Activated gamma-delta T cell treated with Interleukin-2 at 50 U/mL for 16 hours (primary cell): ENCODE data around the gene HSD11B2.

Experiments
- DNase-seq: peaks from one replicate; pipeline ENCODE4 v3.0.0-alpha.2; 2020

HSD11B2 gene

DNA sequence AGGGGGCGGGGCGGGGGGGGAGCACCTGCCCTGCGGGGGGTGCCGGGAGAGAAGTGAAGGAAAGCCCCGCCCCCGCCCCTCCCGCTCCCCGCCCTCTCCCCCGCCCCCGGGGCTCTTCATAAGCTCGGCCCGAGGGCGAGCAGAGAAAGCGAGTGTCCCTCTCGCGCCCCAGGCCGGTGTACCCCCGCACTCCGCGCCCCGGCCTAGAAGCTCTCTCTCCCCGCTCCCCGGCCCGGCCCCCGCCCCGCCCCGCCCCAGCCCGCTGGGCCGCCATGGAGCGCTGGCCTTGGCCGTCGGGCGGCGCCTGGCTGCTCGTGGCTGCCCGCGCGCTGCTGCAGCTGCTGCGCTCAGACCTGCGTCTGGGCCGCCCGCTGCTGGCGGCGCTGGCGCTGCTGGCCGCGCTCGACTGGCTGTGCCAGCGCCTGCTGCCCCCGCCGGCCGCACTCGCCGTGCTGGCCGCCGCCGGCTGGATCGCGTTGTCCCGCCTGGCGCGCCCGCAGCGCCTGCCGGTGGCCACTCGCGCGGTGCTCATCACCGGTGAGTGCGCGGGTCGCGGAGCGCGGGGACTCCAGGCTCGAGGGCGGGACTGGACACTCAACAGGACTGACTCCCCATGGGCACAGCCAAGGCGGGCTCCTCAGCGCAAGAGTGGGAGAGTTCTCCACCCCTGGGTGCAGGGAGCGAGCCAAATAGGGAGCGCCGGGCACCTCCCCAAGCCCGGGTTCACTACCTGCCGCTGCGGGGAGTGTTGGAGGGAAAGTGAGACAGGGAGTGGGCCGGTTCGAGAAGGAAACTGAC, at the start of gene HSD11B2:
TSS of gene HSD11B2 (plus strand) at position 145 of the 798 bp plus-strand sequence. CDS start at position 273, 128 bp downstream.
- DNase-seq: no peak

DNA sequence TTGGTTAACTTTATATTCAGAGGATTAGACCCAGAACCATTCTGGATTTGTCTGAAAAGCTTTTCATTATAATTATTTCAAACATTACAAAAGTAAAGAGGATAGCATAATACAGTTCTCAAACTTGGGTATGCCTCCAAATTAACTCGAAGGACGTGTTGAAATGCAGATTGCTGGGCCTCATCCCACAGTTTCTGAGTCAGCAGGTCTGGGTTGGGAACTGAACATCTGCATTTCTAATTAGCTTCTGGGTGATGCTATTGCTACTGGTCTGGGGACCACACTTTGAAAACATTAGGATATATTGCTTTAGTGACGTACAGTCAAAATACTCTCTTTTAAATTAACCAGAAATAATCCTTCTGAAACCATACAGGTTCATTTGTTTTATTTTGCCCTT, 47.6 kb upstream of the HSD11B2 start:
- no peak for DNase-seq

DNA sequence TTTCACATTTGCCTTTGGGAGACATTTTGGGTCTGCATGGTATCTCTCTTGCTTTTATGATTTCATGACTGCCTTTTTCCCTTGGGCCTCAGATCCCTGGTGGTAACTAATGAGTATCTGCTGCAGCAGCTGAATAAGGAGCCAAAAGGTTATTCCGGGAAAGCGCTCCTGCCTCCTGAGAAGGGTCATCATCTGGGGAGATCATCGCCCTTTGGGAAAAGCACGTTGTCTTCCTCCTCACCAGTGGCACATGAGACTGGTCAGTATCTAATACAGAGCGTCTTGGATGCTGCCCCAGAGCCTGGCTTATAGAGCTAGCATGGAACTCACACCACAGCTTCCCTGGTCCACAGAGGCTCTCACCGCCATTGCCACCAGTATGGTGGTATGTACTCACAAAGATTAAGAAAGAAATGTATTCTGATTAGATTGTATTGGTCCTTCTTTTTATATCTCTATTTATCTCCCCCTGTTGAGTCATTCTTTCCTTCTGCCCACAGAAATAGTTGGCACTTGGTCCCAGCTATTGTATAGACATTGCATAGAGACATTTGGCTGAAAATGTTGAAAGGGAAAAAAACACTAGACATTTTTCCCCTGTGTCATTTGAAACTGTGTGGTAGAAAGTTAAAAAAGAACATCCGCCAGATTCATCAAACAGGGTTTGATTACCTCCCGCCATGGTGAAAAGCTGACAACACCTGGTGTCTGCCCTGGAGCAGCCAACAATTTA, 46.0 kb upstream of the HSD11B2 start:
- DNase-seq: no peak

DNA sequence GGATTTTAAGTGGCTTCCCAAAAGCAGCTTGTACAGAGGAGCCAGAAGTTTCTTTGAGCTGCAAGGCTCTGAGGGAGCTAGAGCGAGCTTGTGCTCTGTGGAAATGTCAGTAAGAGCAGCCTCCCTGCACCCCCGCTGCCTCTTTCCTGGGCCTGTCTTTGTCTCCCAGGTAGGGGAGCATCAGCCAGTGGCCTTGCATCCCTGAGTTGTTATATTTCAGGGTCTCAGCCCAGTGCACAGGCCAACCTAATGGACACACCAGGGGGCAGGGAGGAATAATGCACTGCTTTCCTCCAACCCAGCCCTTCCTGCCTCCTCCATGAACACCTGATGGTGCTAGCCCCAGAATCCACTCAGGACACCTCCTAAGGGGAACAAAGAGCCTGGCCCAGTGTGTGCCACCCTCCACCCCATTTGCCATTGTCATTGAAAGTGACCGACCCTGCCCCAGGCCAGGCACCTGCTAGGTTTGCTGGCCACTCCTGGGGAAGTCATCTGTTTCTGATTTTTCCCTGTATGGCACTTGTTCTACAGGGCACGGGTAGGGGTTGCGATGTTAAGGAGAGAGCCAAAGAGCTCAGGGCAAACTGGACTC, 44.0 kb upstream of the HSD11B2 start:
- no peak for DNase-seq

DNA sequence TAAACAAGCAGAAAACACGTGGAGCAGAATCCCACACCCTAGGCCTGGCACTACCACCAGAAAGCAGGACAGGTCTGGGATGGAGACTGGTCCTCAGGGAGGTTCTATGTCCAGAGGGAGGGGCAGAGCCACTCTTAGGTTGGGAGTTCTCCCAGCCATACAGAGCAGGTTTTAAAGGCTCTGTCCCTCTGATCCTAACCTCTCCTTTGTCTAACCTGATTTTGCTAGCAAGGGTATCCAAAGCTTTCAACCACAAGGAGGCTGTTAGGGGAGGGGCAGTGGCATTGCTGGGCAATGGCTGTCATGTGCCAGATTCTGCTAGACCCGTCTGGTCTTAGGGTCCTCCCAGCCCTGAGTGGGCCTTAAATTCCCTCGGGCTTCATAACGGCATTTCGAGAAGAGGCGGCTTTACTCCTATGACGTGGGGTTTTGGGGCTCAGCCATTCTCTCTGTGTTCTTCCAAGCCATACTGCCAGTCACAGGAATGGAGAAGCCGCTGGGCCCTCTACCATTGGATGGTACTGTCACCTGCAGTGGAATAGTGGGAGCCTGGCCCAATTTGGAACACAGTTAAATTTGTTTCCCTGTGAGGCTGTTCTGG, 43.3 kb upstream of the HSD11B2 start:
- no peak for DNase-seq

DNA sequence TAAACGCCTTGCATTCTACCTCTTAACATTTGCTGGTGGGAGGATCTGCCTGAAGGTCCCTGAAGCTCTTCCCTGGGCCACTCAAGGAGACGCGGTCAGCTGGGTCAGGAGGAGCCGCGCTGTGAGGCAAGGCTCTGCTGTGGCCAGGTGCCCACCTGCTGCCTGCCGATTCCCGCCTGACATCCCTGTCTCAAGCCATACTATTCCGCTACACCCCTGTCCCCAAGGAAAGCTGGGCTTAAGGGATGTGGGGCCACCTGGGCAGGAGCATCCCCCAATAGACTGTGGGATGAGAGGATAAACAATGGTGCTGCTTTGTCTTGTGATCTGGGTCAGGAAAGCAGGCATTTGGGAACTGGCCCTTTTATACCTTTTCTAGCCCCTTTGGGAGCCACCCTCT, 42.7 kb upstream of the HSD11B2 start:
- DNase-seq: no peak

DNA sequence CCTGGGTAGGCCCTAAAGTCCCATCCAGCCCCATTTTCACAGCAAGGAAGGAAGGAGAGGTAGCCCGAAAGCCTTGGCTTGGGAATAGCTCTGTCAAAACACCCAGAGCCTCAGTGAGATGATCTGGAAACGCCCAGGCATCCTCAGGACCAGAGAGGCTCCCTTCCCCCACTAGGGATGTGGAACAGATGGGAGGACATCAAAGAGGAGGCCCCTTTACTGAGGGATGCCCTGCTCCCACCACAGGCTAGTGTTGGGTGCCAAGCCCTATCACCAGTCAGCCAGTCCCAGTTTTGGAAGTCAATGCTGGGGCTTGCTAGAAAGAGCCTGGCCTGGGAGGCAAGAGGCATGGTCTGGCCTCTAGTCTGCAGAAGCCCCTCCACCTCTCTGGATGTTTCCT, 42.3 kb upstream of the HSD11B2 start:
- no peak for DNase-seq

DNA sequence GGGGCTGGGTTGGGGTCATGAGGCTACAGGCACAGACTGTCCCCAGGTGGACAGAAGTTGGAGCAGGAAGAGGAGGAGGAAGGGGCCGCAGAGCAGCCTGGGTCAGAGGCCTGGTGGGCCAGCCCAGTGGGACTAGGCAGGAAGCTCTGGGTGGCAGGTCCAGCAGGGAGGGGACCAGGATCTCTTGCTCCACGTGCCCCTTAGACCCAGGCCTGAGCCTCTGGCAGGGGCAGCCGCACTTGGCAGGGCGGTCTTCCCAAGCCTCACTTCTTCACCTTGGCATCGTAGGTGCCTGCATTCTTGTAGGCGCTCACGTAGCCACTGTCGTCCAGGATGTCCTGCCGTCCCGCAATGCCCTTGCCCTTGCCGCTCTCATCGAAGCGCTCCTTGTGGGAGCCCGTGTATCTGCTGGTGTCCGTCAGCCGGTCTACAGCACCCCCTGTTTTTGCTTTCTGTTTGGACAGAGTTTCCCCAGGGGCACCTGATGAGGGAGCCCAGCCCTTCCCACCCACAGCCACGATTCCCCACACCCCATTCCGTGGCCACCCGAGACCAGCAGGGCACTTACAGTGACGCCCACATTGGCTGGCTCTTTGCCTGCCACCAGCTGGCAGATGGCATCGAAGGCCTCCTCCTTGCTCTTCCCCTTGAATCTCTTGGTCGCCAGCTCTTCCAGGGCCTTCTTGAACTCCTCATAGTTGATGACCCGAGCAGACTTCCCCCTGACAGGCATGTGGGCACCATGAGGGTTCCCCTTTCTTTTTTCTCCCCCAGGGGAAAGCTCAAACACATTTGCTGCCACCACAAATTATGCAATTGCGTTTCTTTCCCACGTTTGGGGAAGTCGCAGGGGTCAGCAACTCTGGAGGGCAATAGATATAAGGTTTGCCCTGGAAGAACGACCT, 40.8 kb upstream of the HSD11B2 start:
- DNase-seq: no peak

DNA sequence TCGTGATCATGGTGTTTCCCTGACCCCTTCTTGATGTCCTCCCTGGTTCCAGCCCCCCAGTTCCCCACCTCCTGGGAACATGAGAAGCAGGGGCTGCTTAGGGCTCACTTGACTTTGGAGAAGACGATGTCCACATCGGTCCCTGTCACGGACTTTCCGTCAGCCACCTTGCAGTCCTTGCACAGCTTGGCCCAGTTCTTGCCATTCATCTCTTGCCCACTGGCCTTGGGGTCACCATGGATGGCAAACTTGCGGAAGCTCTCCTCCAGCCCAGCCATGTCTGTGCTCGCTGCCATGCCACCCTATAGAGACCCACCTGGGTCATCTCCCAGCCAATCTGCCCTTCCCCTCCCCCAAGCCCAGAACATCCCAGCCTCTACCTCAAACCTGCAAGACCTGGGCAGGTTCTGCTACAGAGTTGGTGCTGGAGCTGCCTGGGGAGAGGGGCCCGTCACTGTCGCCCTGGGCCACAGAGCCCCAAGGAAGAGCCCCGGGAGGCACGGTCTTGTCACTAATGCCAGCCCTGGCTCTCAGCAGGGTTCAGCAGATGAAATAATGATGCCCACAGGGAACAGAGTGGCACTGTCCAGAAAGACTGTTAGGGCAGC, 40.0 kb upstream of the HSD11B2 start:
- DNase-seq: no peak

DNA sequence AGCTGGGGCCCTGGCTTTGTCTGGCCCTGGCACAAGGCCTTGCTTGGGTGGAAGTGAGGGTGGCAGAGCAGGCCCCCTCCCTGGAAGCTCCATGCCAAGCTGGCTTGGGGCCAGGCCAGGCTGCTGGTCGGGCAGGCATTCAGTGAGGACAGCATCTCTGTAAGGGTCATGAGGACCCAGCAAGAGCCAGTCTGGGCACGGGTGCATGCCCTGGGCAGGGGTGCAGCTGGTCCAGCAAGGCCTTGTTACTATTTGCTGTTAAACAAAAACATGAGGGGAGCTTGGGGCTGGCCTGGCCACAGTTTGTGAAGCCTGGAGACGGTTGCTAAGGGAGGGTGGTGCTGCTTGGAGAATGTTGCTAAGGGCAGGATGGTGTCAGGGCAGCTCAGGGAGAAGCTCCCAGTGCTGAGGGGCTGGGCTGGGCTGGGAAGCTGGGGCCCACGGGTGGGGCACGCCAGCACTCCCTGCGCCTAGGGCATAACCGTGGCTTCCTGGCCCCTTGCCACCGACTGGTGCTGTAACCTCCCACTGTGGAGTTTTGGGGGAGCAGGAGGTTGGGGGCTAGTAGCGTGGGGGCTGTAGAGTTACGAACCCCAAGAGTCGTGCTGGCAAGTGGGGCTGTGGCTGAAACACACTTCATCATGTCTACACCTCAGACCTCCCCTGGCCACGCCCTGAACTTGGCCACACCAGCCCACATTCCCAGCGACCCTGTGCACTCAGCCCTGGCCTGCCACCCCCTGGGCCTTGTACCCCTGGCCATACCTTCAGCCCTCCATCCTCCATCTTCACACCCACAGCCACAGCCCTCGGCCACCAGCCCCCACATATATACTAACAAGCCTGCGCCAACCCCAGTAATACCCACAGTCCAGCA, 39.3 kb upstream of the HSD11B2 start:
- DNase-seq: no peak

DNA sequence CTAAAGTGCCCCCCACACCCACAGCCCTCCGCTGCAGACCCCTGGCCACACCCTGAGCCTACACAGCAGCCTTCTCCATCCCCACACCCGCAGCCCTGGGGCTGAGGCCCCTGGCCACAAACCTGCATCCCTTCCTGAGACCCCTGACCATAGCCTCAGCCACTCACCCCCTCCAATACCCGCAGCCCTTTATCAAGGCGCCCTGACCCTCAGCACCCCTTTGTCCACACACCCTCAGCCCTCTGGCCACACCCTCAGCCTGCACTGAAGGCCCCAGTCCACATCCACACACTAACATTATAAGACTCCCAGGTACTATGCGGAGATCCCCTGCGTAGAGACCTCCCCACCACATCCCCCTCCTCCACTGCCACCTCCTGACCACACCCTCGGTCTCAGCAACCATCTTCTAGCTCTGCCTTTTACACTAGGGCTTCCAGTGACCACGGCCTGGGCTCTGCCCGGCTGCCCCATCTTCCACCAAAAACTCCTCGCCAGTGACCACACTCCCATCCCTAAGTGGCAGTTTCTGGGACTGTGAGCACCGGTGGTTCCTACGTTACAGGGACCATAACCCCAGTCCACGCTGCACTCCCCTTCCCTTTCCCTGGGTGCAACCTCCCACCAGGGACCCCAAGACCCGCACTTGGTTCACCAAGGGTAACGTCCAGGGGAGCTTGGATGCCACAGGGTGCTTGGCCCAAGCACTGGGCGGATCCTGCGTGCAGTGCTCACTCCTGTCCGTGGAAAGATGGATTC, 38.4 kb upstream of the HSD11B2 start:
- no peak for DNase-seq

DNA sequence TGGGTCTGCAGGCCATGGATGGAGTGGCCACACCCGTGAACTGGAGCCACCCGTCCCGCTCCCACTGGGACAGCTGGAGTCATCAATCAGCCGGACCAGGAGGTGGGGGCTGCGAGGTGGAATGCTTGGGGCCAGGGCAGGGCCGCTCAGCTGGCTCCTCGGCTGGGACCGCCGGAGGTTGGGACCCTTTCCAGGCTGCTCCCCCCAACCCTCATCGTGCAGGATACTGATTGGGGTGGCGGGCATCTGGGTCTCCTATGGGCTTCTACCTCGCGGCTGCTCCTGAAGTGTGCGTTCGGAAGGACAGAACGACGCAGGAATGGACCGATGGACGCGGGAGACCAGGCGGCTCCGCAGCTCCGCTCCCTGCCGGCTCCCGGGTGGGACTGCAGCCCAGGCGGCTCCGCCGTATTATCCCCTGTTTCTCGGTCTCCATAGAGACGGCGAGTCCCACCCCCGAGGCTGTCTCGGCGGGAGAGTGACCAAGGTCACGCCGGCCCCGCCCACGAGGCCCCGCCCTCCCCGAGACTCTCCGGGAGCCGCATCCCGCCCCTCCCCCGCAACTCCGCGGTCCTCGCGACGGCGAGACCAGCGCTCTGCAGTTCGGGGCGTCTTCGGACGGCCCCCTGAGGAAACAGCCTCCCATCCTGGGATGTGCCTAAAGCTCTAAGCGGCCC, 37.7 kb upstream of the HSD11B2 start, which contains the start of gene TPPP3:
TSS of gene TPPP3 (minus strand) at position 388 of the 677 bp plus-strand sequence. CDS start 2,387 bp downstream, outside the sequence.
- DNase-seq: no peak

DNA sequence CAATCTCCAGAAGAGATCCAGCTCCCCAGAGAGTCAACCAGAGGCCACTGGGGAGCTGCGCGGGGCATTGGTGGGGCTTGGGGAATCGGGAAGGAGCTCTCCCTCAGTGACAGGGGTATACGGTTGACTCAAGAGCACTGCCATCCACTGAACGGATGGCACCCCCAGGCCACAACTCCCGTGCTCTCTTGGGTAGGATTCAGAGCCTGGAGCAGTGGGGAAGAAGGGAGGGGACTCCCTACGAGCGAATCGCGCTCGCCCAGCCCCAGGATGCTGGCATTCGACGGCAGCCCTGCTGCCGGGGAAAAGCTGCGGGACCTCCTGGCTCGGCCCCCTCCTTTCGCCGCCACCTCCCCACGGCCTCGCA, 37.1 kb upstream of the HSD11B2 start:
- no peak for DNase-seq

DNA sequence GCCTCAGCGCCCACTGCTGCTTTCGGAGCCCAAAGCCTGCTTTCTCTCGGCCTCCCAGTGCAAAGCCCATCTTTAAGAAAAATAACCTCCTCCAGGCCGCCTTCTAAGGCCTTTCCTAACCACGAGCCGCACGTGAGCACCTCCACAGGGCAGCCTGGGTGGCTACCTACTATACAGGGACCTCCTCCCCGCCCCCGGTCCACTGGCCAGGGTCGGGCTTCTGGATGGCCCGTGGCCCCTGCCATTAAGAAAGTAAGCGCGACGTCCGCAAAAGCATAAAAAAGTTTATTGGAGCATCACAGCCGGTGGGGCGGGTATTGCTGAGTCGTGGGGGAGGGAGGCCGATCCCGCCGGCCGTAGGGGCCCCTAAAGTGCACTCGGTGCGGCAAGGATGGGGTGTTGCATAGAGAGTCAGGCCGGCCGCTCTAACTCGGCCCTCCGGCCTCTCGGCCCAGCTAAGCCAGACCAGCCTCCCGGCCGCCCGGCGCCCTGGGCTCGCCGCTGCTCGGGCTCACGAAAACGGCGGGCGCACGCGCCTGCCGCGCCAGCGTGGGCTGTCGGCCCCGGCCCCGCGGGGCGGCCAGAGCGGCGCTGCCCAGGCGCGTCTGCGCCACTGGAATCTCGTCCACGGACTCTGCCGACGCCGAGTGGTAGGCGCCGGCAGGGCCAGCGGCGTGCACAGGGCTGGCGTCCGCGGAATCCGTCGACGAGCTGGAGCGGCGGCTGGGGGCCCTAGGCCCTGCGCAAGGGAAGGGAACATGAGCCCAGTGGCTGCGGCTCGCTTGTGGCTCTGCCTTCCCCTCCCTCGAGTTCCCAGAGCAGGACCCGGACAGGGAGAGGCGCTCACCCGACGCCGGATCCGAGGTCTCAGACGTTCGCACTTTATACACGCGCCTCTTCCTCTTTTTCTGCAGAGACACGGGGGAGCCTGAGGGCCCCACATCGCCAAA, 36.5 kb upstream of the HSD11B2 start:
- DNase-seq: no peak

DNA sequence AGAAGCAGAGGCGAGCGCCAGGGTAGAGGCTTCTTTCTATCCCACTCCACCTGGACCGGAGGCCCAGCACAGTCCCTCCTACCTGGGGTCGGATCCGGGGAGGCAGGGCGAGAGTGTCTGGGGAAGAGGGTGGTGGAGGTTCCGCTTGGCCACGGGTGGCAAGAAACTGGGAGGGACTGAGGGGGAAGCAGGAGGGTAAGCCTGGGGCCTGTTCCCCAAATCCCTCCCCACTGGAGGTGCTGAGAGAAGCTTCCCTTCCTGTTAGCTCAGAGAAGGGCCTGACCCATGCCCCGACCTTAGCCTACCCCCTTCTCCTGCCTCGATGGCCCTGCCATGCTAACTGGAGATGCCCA, 35.8 kb upstream of the HSD11B2 start:
- no peak for DNase-seq

DNA sequence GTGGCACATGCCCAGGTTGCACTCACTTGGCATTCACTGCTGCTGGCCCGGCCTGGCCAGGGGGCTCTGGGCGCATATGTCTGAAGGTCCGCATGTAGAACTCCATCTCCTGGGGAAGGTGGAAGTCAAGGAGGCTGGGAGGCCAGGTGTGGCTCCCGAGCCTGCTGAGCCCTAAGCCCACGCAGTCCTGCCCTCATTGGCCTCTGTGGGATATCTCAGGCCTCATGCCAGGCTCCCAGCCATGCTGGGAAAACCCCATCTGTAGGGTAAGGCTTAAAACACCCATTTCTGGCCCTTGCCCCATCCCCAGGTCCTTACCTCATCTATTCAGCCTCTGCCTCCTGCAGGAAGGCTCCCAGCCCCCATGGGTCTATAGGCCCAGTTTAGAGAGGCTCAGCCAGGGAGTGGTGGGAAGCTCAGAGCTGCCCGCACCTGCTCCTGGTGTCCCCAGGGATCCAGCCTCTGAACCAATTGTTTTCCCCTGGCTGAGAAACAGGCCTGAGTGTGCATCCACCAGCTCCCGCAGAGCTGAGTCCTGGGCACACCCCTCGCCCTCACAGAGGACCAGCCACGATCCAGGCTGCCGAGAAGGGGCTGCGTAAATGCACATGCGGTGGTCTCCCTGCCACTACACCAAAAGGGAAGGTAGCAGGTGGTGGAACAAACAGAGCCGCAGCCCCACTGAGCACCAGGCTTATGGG, 35.3 kb upstream of the HSD11B2 start:
- no peak for DNase-seq

DNA sequence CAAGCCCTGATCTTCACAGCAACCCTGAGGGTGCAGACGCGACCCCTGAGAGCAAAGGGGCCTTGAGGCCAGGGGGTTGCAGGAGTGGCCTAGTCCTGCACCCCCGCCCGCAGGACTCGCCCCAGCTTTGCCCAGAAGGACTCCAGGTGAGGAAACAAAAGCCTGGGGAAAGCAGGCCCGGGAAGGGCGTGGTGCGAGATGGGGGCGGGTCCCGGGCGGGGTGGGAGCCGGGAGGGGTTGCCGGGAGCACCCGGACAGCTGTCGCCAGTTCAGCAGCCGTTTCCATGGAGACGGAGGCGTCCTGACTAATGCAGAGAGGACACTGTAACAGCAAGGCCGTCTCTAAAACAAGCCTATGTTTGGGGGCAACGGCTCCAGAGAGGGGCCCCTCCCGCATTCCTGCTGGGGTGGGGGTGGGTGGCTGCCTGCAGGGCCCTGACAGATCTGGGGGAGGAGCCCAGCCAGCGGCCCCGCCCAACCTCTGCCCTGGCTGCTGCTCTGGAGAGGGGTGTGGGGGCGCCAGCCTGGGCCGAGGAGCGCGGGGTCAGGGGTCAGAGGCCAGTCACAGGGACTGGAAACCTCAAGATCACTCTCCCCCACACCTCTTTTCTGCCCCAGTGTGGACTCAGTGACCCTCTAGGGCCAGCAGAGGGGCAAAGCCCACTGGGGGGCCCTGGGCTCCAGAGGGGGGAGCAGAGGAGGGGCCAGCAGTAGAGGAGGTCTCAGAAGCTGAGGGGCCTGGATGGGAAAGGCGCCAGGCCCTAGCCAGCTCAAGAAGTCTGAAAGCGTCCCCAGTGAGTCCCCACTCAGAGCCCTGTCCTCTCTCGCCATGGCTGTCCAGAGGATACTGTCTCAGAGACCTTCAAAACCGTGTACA, 34.5 kb upstream of the HSD11B2 start:
- DNase-seq: no peak
